Thyroid gland (tissue), 4 donors: Measurements from ENCODE around the gene SMLR1. TPM values are rescaled to one million over a fixed set of nuclear protein-coding genes. Genes with fewer than 3 reads are reported as not detected.

Experiments
- DNase-seq, 2 donors: peaks; one replicate each; pipeline ENCODE4 v3.0.0-alpha.2; 2019
- H3K27ac ChIP-seq, 3 donors: fragments of 200-600 bp; sonication (generic); 1 replicate in 2 of 3; 2 replicates in 1 of 3; pipeline ENCODE4 v1.5.1; 2016 to 2019; ENCODE audit warnings: mild to moderate bottlenecking in 1 of 3, moderate library complexity in 1 of 3
- H3K27me3 ChIP-seq: fragments of 200-600 bp; sonication (generic); one replicate; pipeline ENCODE4 v1.5.1; 2019
- H3K36me3 ChIP-seq, 2 donors: fragments of 200-600 bp; sonication (generic); one replicate each; pipeline ENCODE4 v1.5.1; 2016 to 2019
- H3K4me1 ChIP-seq, 2 donors: fragments of 200-600 bp; sonication (generic); one replicate each; pipeline ENCODE4 v1.5.1; 2017 to 2019
- H3K4me3 ChIP-seq, 3 donors: fragments of 200-600 bp; sonication (generic); replicated peaks in 1 of 3; 1 replicate in 2 of 3; 2 replicates in 1 of 3; pipeline ENCODE4 v1.5.1; 2016; ENCODE audit warnings: mild to moderate bottlenecking in 1 of 3
- H3K9me3 ChIP-seq: fragments of 200-600 bp; sonication (generic); one replicate; pipeline ENCODE4 v1.5.1; 2017
- POLR2A ChIP-seq, 2 donors: fragments of 450-650 bp; IDR thresholded peaks; one replicate each; pipeline ENCODE4 v1.6.1; 2017; ENCODE audit warnings: antibody characterized with exemption in 2 of 2, mild to moderate bottlenecking in 2 of 2, moderate library complexity in 1 of 2
- WGBS, 2 donors: methylation state at CpG; one replicate each; pipeline ENCODE4 v1.1.5; 2017; 5-methylcytosine and 5-hydroxymethylcytosine counted together
- intact Hi-C: fragments of 100-400 bp; cut with DNase I; formaldehyde crosslinking; loops from one replicate; pipeline ENCODE4 v1.15.1; 2023
- total RNA-seq, 4 donors: library from RNA; depleted of rRNA; stranded (reverse); fragments of >200 nt; gene quantifications; one replicate each; pipeline ENCODE4 v1.2.3, GENCODE V29; 2016
- TF ChIP-seq, protein P1 (sequence below), 6 experiments: fragments of 200-600 bp in 3 of 6; fragments of 450-650 bp in 3 of 6; sonication (generic) in 3 of 6; IDR thresholded peaks; one replicate each; pipeline ENCODE4 v1.5.1; 2016 to 2019; ENCODE audit warnings: antibody characterized with exemption in 6 of 6, mild to moderate bottlenecking in 2 of 6, inconsistent platforms in 1 of 6, moderate library complexity in 1 of 6

Gene SMLR1
- total RNA-seq, 4 donors from 2014 or later: not detected

DNA sequence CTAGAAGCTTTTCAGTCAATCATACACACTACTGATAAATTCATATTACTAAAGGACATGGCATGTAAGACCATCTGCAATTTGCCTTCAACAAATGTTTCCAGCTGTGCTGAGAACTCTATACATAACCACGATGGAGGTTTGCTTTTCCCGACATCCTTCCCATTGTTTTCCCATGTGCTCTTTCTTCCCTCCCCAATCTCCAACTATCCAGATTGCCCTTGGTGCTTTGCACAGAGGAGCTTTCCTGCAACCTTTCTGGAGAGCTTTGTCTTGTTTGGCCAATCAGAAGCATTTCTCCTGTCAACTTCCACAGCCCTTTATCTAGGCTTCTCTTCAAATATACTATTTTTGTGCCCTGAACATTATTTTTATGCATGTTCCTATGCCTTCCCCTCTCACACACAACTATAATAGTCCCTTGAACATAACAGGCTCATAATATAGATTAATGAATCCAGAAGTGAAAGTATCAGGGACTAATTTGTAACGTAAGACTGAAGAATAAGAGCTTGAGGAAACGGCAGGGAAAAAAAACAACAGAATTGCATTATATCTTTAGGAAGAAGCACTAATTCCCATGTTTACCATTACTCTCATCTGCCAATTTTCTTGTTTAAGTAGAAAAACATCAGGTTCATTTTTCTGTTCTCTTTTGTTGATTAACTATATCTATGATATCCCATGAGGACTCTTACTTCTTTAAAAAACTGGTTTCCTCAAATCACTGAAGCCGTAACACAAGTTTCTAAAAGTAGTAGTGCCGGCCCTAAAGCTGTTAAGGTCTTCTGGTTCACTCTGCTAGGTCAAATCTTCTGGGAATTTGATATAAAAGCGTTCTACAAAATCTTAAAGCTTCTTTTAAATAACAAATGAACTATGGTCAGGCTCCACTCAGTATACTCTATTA, 20.1 kb downstream of the SMLR1 start:
- intact Hi-C loops: loop anchor here (10.0 kb wide), 1 partner anchor 522 kb away; no protein-coding TSS in a partner anchor
- Histone ChIP-seq H3K27ac (no peak overlapping the region), H3K36me3 (no peaks in the 10 kb centered on the region), H3K4me1 (peaks cover 0 to 3% of the 10 kb centered on the region in 2 donors), H3K4me3 (no peak overlapping the region), H3K27me3 (no peaks in the 10 kb centered on the region), H3K9me3 (no peaks in the 10 kb centered on the region)
- no peak for DNase-seq
- 78 to 81% methylated on average over 7 of the region's 7 CpGs for whole genome bisulfite sequencing, 2 donors
- no peak for TF ChIP-seq POLR2A (IDR thresholded peaks at IDR 0.05)
- TF ChIP-seq, protein P1, sequence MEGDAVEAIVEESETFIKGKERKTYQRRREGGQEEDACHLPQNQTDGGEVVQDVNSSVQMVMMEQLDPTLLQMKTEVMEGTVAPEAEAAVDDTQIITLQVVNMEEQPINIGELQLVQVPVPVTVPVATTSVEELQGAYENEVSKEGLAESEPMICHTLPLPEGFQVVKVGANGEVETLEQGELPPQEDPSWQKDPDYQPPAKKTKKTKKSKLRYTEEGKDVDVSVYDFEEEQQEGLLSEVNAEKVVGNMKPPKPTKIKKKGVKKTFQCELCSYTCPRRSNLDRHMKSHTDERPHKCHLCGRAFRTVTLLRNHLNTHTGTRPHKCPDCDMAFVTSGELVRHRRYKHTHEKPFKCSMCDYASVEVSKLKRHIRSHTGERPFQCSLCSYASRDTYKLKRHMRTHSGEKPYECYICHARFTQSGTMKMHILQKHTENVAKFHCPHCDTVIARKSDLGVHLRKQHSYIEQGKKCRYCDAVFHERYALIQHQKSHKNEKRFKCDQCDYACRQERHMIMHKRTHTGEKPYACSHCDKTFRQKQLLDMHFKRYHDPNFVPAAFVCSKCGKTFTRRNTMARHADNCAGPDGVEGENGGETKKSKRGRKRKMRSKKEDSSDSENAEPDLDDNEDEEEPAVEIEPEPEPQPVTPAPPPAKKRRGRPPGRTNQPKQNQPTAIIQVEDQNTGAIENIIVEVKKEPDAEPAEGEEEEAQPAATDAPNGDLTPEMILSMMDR (IDR thresholded peaks at IDR 0.05): no peak

DNA sequence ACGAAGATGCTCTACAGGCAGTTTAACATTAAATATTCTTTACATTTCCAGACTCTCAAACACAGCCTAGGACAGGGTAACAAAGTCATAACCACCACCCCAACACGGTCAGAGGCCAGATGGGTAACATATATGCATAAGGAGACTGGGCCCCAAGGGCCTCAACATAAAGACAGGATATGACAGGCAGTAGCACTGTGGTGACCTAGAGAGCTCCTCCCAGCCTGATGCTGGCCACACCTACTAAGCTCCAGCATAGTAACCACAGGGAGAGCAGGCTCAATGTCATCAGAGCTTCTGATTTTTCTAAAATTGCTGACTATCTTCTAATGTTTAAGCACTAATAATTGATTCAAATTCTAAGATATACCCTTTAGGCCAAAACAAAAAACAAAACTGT, 21.7 kb downstream of the SMLR1 start:
- Histone ChIP-seq H3K4me1 (peaks cover 0 to 3% of the 10 kb centered on the region in 2 donors), H3K4me3 (no peak overlapping the region), H3K36me3 (no peaks in the 10 kb centered on the region), H3K9me3 (no peaks in the 10 kb centered on the region), H3K27ac (no peak overlapping the region), H3K27me3 (no peaks in the 10 kb centered on the region)
- intact Hi-C loops: loop anchor here (10.0 kb wide), 1 partner anchor 524 kb away; no protein-coding TSS in a partner anchor
- WGBS, 2 donors: 90 to 96% methylated on average over 2 of the region's 2 CpGs
- TF ChIP-seq, protein P1 (IDR thresholded peaks at IDR 0.05): no peak
- TF ChIP-seq POLR2A (IDR thresholded peaks at IDR 0.05): no peak
- DNase-seq: no peak

DNA sequence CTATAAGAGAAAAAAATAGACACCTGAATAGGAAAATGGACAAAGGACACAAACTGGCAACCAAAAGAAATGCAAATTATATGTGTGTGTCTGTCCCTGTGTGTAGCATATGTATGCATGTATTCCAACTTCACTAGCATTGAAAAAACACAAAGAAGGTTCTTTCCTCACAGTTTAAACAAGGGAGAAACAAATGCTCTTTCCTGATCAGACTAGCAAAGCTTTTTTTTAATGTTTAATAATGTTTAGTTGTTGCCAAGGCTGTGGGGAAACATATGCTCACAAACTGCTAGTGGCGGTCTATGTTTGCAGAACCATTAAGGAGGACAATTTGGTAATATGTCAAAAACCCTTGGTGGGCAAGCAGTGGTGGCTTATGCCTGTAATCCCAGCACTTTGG, 22.4 kb downstream of the SMLR1 start:
- WGBS, 2 donors: 91 to 97% methylated on average over 1 of the region's 1 CpG
- no peak overlapping the region for H3K27ac ChIP-seq
- TF ChIP-seq POLR2A (IDR thresholded peaks at IDR 0.05): no peak
- TF ChIP-seq, protein P1 (IDR thresholded peaks at IDR 0.05): no peak
- no peak overlapping the region for H3K4me3 ChIP-seq
- H3K36me3 ChIP-seq: no peaks in the 10 kb centered on the region
- intact Hi-C loops: loop anchor here (10.0 kb wide), 1 partner anchor 525 kb away; no protein-coding TSS in a partner anchor
- DNase-seq: no peak
- H3K9me3 ChIP-seq: no peaks in the 10 kb centered on the region
- peaks cover 0 to 3% of the 10 kb centered on the region in 2 donors for H3K4me1 ChIP-seq
- H3K27me3 ChIP-seq: no peaks in the 10 kb centered on the region

DNA sequence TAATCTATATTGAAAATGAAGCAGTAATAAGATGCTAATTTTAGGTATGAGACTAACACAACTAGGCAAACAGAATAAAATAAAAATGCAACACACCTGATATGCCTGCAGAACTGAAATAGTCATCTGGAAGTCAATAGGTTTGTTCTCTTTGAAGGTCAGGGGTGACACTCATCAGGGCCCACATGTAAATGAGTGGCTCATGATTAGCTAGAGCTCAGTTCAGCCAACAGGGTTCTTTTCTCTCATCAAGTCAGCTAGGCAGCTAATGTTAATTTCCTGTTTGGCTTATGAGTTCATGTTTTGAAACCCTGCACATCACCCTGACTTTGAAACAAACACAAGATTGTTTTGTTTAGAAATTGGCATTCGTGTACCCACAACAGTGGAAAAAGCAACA, 23.8 kb downstream of the SMLR1 start:
- H3K27me3 ChIP-seq: no peaks in the 10 kb centered on the region
- H3K9me3 ChIP-seq: no peaks in the 10 kb centered on the region
- DNase-seq: no peak
- H3K27ac ChIP-seq: no peak overlapping the region
- intact Hi-C loops: no loop called here
- H3K4me1 ChIP-seq: peaks cover 0 to 3% of the 10 kb centered on the region in 2 donors
- no peak for TF ChIP-seq POLR2A (IDR thresholded peaks at IDR 0.05)
- TF ChIP-seq, protein P1 (IDR thresholded peaks at IDR 0.05): no peak
- no peak overlapping the region for H3K4me3 ChIP-seq
- H3K36me3 ChIP-seq: no peaks in the 10 kb centered on the region
- 53 to 73% methylated on average over 1 of the region's 1 CpG for WGBS, 2 donors
